ENCODE measurements around the gene RMI1. TPM values are rescaled to one million over a fixed set of nuclear protein-coding genes. Genes with fewer than 3 reads are reported as not detected.

RMI1 gene
- total RNA-seq, 4 donors from 2014 or later: 2.8 to 3.9 (median 3.6) TPM

GRCh38 chr9:84045481-84046097 is 65.0 kb downstream of the RMI1 start:
- ATAC-seq (no peak), DNase-seq (no peak)
- H3K27ac ChIP-seq: no peak overlapping the region
- no peak overlapping the region for H3K4me3 ChIP-seq
- H3K27me3 ChIP-seq: no peaks in the 10 kb centered on the region
- no peak for TF ChIP-seq CTCF (IDR thresholded peaks at IDR 0.05 in 4 of 5, conservative IDR thresholded peaks at IDR 0.05 in 1 of 5)
- TF ChIP-seq POLR2A (IDR thresholded peaks at IDR 0.05): no peak
- no peaks in the 10 kb centered on the region for H3K9me3 ChIP-seq
- no peaks in the 10 kb centered on the region for H3K4me1 ChIP-seq
- no peaks in the 10 kb centered on the region for H3K36me3 ChIP-seq
- intact Hi-C loops (cut with DNase I; ENCODE audit: low total_unique reads): no loop called here
- in situ Hi-C loops (cut with MboI; ENCODE audit: low sequenced_read_pairs in 4 of 4): no loop called here

Small RNA genes within 50 kb of the gene (microRNA-seq; reads per million reads assigned to microRNA genes)
- 76.9 to 147 reads per million in 2 donors for gene MIR7-1 (ENCODE audit: borderline replicate concordance in 2 of 2)

Other genes starting within 250 kb of the RMI1 start
- gene GKAP1, start 163.0 kb upstream of the RMI1 start, total RNA-seq: 10 to 100 TPM; 23.7 to 40.0 (median 35.9) TPM
- gene KIF27, start 59.4 kb upstream of the RMI1 start, total RNA-seq: 1 to 10 TPM; 1.7 to 4.1 (median 2.2) TPM
- 100 to 1,000 TPM; 313 to 390 (median 349) TPM for gene HNRNPK, start 590 bp upstream of the RMI1 start, total RNA-seq

Measured in gastrocnemius medialis (tissue), 4 donors.